Measurements from ENCODE around the gene TTC3. TPM values are rescaled to one million over a fixed set of nuclear protein-coding genes. Genes with fewer than 3 reads are reported as not detected.

The TTC3 gene
- total RNA-seq, 1 donor from 2014 or later: 286 TPM

DNA sequence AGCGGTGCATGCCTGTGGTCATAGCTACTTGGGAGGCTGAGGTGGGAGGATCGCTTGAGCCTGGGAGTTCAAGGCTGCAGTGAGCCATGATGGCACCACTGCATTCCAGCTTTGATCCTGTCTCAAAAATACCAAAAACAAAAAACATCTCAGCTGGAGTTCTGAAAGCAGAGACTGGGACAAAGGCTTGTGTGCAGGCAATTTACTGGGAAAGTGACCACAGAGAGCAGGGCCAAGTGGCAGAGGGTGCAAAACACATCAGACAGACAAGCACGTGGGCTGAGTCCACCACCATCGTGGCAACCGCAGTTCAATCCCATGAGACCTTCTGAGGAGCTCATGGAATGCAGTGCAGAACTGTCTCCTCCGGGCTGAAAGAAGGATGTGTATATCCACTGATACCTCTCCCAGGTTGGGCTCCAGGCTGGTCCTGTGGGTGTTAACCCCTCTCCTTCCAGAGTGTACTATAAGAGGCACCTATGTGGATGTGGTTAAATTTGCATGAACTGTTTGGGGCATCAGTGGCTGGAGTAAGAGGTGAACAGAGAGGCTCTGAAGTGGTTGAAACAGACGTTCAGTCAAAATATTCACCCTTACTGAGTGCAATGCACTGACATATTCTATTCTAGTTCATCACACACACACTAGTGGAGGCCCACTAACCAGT is 11.0 kb upstream of the TTC3 start:
- TF ChIP-seq, protein P1, sequence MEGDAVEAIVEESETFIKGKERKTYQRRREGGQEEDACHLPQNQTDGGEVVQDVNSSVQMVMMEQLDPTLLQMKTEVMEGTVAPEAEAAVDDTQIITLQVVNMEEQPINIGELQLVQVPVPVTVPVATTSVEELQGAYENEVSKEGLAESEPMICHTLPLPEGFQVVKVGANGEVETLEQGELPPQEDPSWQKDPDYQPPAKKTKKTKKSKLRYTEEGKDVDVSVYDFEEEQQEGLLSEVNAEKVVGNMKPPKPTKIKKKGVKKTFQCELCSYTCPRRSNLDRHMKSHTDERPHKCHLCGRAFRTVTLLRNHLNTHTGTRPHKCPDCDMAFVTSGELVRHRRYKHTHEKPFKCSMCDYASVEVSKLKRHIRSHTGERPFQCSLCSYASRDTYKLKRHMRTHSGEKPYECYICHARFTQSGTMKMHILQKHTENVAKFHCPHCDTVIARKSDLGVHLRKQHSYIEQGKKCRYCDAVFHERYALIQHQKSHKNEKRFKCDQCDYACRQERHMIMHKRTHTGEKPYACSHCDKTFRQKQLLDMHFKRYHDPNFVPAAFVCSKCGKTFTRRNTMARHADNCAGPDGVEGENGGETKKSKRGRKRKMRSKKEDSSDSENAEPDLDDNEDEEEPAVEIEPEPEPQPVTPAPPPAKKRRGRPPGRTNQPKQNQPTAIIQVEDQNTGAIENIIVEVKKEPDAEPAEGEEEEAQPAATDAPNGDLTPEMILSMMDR (IDR thresholded peaks at IDR 0.05; ENCODE audit: unreplicated experiment): no peak
- H3K36me3 Mint-ChIP-seq: peaks cover 3% of the 10 kb centered on the region
- H3K4me3 Mint-ChIP-seq: no peak overlapping the region
- no peaks in the 10 kb centered on the region for H3K9me3 Mint-ChIP-seq
- no peak for DNase-seq (ENCODE audit: low spot score in 2 of 2, unreplicated experiment in 2 of 2)
- peaks cover 20% of the 10 kb centered on the region for H3K4me1 Mint-ChIP-seq
- H3K27me3 Mint-ChIP-seq (ENCODE audit: low read depth): no peaks in the 10 kb centered on the region
- no peak overlapping the region for H3K27ac Mint-ChIP-seq

DNA sequence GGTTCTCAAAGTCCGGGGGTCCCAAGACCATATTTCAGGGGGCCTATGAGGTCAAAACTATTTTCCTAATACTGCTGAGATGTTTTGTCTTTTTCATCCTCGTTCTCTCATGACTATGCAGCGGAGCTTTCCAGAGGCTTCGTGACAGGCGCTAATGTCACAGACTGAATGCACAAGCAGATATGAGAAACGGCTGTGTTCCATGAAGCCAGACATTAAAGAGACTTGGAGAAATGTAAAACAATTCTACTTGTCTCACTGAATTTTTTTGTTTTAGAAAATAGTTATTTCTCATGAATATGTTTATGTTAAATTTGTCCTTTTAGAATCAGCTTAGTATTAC is 10.5 kb upstream of the TTC3 start:
- H3K27me3 Mint-ChIP-seq (ENCODE audit: low read depth): no peaks in the 10 kb centered on the region
- H3K36me3 Mint-ChIP-seq: peaks cover 4% of the 10 kb centered on the region
- TF ChIP-seq, protein P1 (IDR thresholded peaks at IDR 0.05; ENCODE audit: unreplicated experiment): no peak
- peaks cover 20% of the 10 kb centered on the region for H3K4me1 Mint-ChIP-seq
- DNase-seq (ENCODE audit: low spot score in 2 of 2, unreplicated experiment in 2 of 2): no peak
- H3K9me3 Mint-ChIP-seq: no peaks in the 10 kb centered on the region
- no peak overlapping the region for H3K27ac Mint-ChIP-seq
- no peak overlapping the region for H3K4me3 Mint-ChIP-seq

DNA sequence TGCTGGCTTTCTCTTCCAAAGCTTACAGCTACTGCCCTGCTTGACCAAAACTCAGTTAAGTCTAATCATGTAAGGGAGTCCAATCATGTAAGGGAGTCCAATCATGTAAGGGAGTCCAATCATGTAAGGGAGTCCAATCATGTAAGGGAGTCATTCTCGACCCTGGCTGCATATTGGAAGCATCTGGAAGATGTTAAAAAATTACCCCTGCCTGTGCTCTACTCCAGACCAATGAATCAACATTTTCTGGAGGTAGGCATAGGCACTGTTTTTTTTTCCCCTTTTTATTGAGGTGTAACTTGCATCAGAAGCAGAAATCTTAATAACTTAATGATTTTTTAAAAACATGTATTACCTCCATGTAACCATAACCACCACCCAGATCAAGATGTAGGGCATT is 9.6 kb upstream of the TTC3 start:
- H3K27me3 Mint-ChIP-seq (ENCODE audit: low read depth): no peaks in the 10 kb centered on the region
- no peak for DNase-seq (ENCODE audit: low spot score in 2 of 2, unreplicated experiment in 2 of 2)
- H3K9me3 Mint-ChIP-seq: peaks cover 2% of the 10 kb centered on the region
- H3K27ac Mint-ChIP-seq: no peak overlapping the region
- TF ChIP-seq, protein P1 (IDR thresholded peaks at IDR 0.05; ENCODE audit: unreplicated experiment): no peak
- H3K4me3 Mint-ChIP-seq: no peak overlapping the region
- H3K4me1 Mint-ChIP-seq: peaks cover 20% of the 10 kb centered on the region
- H3K36me3 Mint-ChIP-seq: peaks cover 8% of the 10 kb centered on the region

DNA sequence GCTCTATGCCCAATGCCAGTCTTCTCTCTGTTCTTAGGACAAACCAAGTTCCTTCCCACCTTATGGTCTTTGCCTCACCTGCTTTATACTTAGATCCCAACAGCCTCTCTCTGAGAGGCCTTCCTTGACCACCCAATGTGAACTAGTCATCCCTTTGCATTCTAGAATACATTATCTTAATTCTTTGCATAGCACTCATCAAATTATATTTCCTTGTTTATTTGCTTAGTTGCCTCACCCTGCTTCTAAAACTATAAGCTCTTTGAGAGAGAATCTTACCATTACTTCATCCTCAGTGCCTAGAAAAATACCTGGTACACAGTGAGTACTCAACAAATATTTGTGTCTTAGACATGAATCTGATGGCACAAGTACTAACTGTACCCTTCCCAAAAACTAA is 8.2 kb upstream of the TTC3 start:
- H3K9me3 Mint-ChIP-seq: peaks cover 6% of the 10 kb centered on the region
- no peak overlapping the region for H3K4me3 Mint-ChIP-seq
- H3K27ac Mint-ChIP-seq: no peak overlapping the region
- TF ChIP-seq, protein P1 (IDR thresholded peaks at IDR 0.05; ENCODE audit: unreplicated experiment): no peak
- no peak for DNase-seq (ENCODE audit: low spot score in 2 of 2, unreplicated experiment in 2 of 2)
- no peaks in the 10 kb centered on the region for H3K27me3 Mint-ChIP-seq (ENCODE audit: low read depth)
- H3K4me1 Mint-ChIP-seq: peaks cover 19% of the 10 kb centered on the region
- H3K36me3 Mint-ChIP-seq: peaks cover 17% of the 10 kb centered on the region

- TF ChIP-seq, protein P1 (IDR thresholded peaks at IDR 0.05; ENCODE audit: unreplicated experiment): no peak
- Mint-ChIP-seq H3K27ac (no peak overlapping the region), H3K27me3 (ENCODE audit: low read depth) (no peaks in the 10 kb centered on the region), H3K9me3 (peaks cover 6% of the 10 kb centered on the region), H3K36me3 (peaks cover 17% of the 10 kb centered on the region), H3K4me1 (peaks cover 17% of the 10 kb centered on the region), H3K4me3 (no peak overlapping the region)
- DNase-seq (ENCODE audit: low spot score in 2 of 2, unreplicated experiment in 2 of 2): no peak
Measured at GRCh38 chr21:37065561-37066177, 7.4 kb upstream of the TTC3 start.

Measured in mesothelial cell of epicardium (in vitro differentiated cells).